Activated CD4-positive, alpha-beta T cell treated with anti-CD3 and anti-CD28 coated beads, Interleukin-2, Interleukin-4, amounts not matched to agents 100 ng/mL and 50 ng/mL, durations not matched to agents 16 hours and 8 hours (primary cell): ENCODE data around the gene SH2D1B.

ENCODE experiments used
- DNase-seq: peaks from one replicate; pipeline ENCODE4 v3.0.0-alpha.2; 2020; ENCODE audit warnings: low spot score

Gene SH2D1B

DNA sequence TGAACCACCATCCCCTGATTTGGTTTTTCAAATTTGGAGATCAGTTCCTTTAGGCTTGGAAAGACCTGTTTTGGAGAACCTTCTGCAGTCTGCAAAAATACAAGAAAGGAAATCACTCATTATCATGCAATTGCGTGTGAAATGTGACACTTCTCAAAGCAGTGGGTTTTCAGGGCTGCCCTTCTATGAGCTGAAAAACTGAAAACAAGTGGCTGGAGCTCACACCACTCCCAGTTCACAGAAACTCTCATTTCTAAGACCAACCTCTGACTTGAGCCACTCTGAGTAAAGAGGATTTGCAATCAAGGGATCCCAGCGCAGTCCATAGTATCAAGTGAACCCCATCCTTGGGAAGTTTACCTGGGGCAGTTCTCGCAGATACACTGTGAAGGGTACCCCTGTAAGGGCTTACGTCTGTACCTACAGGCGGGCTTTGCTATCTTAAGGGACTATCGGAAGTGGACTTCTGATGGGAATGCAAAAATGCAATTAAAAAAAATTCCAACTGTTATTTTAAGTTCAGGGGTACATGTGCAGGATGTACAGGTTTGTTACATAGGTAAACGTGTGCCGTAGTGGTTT, 12.8 kb downstream of the SH2D1B start:
- DNase-seq: no peak

DNA sequence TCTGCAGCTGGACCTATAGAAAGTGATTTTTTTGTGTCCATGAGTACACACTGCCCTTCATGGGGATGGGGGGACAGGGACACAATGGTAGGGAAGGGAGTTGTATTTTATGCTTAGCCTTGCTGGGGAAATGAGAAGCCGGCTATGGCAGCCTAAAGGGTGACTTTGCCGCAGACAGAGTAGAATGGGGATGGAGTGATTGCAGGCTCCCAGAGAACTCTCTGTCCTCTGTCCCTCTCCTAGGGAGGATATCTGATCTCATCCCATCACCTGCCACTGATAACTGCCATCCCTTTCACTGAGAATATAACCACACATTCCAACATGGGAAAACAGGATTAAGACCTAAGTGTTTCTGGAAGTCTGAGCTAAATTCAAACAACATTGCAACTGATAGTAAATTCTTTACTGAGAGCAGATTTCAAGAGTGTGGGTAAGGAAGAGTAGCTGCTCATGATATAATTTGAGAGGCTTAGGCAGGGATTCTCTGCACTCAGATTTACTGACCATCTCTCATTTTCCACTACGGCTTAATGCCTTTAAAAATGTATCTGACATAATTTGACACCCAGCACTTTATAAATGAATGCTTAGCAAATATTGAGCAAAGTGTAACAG, 13.9 kb downstream of the SH2D1B start:
- DNase-seq: no peak

DNA sequence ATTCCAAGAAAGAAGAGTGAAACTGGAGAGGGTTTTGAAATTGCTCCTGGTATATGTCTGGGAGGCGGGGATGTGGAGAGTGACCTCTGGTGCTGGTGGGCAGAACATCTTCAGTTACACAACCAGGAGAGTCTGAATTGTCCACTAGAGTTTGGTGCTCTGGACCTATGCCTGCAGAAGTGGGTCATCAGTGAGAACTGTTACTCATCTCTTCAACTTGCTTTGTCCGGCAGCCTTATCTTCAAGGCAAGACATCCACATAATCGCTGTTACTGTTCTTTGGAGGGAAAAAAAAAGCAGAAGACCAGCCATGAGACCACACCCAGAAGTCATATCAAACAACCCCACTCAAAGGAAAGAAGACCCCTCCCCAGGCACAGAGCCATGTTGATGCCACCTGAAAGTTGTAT, 14.9 kb downstream of the SH2D1B start:
- DNase-seq: no peak

DNA sequence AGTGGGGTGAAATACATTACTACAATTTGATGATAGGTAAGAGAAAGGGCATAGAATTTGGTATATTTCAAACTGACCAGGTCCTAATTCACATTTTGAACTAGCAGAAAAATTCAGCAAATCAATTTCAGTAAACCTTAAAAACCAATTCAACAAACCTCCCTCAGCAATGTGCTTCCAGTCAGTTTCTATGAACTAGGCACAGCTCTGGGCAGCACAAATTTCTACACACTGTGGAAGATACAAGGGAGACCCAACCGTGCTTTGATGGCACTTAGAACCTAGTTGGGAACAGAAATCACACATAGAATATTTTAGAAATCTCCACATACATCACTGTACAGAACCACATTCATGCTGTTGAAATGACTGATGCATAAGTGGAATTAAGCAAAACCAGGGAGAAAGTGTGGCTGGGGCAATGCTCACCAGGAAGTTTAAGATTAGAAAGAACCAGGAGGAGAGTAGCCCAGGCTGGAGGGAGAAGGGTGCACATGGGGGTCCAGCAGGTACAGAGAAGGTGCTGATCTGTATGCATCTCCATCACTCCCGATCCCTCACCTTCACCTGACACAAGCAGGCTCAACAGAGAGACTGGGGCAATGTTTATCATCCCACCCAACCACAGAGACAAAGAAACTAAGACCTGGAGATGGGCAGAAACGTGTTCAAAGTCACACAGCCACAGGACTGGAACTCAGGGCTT, 15.6 kb downstream of the SH2D1B start:
- no peak for DNase-seq

DNA sequence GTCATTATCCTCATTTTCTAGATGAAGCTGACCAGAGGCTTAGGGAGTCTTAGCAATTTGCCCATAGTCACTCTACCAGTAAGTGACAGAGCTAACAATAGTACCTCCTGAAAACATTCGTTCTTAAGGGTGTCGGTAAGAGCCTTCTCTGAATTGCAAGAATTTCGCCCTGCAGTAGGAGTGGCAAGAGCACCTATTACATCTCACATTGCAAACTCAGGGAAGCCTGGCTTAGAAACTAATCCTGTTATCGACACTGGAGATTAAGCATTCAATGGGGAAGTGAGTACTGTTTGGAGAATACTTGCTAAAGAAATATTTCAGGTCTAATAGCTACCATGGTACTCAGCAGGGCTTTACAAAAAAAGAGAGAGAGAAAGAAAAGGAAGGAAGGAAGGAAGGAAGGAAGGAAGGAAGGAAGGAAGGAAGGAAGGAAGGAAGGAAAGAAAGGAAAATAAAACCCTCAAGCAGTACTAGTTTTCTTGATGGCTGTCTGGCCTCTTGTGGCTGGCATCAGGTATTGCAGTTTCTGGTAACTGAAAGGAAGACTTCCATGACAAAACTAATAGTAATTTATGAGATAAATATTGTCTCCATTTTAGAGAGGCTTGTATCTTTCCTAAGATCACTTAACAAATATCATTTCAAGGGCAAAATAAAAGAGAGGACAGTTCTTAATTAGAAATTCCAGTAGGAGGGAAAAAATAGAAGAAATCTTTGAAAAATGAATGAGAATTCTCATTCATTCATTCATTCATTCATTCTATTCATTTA, 20.0 kb downstream of the SH2D1B start:
- DNase-seq: peak; percentile 19

DNA sequence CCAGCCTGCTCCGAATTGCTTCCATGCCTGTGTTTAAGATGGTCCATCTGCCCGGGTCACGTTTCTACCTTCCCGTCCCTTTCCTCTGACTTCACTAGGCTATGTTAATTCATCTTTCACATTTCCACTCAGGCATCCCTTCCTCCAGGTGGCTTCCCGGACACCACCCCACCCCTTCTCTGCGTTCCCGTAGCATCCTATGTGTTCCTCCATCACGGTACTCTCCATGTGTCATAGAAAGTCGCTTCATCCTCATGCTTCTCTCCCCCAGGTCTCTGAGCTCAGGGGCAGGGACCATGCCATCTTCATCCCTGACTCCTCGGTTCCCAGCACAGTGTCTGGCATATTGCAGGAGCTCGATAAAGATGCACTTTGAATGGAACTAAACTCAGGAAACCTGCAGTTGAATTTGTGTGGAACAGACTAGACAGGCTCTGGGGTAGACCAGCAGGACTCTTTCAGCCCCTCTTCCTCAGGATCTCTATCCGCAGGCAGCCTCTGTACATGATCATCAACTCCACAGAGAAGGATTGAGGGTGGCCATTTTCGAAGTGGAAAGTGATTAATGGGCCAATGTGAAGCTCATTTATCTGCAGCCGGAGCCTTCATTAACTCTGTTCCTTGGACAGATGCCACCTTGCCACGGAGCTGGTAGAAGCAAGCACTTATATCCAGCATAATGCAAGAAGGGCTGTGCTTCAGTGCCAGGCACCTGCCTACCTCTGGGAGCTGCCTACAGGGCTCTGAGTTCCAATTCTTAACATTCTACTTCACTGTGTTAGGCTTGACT, 21.3 kb downstream of the SH2D1B start:
- no peak for DNase-seq

DNA sequence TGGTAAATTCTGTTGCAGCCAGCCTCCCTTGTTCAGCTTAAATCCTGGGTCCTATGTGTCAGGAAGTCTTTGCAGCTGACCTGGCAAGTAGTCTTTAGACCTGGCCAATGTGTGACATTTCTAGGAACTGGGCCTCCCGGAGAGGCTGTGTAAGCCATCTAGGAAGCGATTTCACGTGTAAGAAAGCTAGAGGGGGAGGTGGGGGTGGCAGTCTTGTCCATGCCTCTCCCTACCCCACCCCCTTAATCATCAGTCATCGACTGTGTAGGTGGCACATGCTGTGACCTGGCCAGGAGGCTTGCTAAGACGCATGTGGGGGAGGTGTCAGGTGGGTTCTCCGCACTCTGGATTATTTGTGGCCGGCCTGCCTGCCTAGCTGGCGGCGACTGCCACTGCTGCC, 22.0 kb downstream of the SH2D1B start:
- no peak for DNase-seq

DNA sequence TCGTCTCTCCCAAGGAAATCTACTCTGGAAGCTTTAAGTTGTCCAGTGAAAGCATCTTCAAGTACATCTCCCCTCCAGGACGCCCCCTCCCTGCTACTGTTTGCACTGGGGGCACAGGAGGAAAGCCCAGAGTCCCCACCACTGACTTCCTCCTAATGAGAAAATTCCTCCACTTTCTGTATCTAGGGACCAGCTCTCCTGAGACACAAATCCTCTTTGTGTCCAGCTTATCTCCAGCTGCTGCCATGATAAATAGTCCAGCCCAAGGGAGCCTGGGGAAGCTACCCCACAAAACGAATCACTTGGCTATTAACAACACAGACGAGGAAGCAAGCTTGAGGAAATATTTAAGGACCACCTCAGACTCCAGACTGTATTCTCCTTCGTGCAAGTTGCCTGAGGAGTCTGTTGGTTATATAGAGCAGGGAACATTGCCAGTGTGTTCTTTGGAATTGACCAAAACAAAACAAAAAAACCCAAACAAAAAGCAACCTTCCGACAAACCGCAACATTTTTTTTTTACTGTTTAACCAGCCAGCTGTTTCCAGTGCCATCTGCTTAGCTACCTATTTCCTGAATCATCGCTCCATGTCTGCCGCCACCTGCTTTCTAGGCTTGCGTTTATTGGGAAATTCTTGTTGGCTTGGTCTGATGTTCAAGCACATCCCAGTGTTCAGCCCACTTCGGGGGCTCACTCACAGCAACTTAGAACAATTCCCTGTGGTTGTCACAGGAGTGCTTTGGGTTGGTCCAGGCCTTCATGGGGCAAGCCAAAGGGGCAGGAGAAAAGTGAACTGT, 22.7 kb downstream of the SH2D1B start:
- DNase-seq: no peak

DNA sequence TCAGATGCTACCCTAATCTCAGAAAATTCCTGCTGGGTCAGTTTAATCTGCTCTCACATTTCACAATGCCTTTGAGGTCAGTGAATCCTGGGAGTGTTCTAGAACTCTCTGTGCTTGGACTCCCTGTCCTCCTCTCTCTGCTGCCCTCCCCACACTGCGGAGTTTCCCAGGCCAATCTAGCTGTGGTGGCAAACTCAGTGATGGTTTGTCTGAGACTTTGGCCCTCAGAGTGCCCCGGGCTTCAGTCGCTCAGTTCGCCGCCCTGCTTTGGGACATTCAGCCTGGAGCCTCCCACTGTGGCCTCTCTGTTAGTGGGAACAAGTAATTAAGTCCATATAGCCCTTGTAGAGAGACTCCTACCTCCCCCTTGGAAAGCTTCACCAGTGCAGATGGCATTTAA, 23.3 kb downstream of the SH2D1B start:
- no peak for DNase-seq

DNA sequence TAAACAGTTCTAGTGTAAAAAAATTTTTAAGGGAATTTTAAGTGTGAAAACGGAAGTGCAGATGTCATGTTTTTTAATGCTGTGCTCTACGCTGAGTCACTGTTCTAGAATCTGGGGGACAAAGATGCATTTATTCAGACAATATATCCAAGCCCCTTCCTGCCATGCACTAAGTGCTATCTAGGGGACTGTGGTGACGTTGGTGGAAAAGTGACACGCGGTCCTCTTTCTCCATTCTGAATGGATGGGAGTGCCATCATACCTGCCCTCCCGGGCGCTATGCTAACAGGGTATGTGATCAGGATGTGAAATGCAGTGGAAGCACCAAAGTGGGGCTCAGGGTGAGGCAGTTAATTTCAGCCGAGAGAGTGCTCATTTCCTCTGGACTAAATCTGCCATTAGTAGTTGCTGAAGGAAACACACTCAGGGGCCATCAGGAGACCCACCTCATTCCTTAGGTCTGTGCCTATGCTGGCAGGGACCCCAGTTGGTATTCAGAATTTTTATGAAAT, 23.8 kb downstream of the SH2D1B start:
- DNase-seq: no peak

DNA sequence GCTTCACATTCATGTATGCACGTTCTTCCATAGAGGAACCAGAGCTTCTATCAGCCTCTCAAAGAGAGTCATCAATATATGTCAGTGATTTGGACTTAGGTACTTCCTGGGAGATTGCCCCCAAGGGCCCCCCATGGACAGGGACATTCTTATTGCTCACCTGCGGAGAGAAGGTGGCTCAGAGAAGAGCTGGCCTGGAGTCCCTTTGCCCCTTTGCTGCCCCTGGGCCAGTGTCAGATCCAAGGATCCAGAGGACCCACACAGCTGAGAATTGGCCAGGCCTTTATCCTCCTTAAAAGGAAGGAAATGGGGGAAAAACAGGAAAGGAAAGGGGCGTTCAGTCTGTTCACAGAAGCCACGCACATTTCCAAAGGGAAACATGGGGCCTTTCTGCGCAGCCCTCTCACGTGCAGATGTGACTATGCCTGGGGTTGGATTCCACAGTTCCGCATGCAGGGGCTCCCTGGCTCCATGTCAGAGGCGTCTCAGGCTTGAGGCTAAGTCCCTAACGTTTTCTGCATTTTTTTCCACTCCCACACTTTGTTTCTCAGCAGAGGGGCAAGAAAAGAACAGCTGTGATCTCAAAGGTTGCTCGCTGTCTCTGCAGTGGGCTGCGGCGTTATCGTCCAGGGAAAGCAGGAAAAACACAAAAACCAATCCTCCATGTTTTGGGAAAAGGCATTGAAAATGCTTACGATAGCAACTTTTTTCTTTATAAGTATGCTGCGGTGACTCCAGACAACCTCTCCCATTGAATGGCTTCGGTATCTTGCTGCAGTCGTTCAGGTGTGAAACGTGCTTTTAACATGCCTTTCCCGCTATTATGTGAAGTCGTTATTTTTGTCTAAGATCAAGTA, 24.5 kb downstream of the SH2D1B start:
- no peak for DNase-seq

DNA sequence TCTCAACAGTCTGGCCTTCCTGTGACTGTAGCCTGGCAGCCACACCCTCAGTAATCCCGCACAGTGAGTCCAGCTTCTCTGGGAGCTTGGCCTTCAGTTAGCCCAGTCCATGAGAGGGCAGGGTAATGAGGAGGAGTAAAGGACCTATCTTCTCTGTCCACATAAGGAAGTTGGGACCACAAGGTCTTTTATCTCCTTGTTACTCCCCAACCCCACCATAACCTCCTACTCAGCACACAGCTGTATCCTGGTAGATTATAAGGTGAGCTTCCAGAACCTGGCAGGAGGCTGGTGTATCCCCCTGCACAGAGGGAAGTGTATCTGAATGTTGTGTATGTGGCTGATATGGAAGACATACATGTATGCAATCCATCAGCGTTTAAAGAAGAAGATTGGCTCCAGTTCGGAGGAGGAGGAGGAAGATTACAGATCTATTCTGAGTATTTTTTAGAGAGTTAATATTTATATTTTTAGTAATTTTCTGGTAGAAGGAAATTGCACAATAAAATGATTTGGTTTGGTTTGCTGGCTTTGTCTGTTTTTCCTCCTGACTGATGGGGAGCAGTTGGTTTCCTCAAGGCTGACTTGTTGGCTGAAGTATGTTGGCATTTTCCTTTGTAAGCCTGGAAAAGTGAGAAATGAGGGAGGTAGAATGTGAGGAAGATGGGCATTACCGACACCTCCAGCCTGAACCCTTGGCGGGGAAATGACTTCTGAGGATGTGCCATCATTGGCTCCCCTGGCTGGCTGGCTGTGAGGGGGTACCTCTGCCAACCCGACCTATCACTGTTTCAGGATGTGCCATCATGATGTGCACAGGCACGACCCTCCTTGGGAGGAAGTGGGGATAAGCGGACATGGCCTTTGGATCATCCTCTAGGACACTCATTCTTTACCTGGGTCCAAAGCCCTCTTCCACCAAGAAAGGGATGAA, 25.4 kb downstream of the SH2D1B start:
- no peak for DNase-seq

DNA sequence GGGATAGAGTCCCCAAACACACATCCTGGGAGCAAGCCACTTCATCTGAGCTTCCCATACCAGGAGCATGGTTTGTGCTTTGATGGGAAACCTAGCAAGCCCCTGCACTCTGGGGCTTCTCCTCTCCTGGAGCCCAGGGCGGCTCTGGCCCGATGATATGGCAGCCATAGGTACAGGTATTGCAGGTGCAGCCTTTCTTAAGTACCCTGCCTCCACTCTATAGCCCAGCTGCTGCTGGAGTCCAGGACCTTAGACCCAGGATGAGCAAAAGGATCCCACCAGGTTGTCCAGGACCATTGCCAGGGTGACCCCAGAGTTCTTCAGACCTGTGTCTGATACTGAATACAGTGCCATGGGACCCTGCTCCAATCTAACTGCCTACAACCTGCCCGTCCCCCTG, 26.2 kb downstream of the SH2D1B start:
- no peak for DNase-seq

DNA sequence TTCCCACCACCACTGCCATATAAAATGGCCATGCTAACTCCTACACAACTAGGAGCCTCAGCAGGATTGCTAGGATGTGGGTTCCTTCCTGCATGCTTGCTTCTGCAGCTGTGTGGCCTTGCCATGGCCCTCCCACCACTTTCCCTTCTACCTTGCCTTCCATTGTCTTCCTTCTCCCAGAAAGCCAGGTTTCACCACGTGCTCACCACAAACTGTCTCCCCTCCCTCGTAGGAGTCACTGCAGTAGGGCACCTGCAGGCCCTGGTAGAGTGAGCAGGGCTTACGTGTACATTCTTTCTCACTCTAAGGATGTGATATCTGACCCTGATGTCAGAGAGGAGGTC, 26.7 kb downstream of the SH2D1B start:
- no peak for DNase-seq

DNA sequence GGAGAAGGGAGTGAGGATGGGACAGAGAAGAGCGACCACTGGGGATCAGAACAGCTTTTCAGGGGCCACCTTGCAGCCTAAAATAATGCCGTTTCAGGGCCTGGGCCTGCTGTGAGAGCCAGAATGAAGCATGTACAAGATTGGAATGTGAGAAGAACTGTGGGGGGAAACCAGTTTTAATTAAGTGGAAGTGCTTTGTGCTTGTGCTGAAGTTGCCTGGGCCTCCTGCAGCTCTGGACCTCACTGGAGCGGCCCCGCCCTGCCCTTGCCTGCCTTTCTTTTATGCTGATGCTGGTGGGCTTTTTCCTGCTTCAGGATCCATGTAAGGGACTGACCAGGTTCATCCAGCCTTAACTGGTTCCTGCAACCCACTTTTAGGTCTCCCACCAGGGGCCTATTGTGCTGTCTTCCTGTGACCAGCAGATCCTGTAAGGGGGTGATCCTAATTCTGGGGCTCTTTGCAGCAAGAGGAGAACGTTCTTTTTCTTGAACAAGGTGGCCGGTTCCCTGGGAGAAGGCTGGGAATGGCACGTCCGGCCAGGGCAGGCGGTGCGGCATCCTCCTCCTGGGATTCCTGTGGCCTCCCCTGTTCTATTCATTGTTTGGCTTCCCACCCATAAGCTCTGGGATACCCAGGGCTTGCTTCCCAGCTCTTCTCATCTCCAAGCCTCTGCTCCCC, 27.2 kb downstream of the SH2D1B start:
- no peak for DNase-seq

DNA sequence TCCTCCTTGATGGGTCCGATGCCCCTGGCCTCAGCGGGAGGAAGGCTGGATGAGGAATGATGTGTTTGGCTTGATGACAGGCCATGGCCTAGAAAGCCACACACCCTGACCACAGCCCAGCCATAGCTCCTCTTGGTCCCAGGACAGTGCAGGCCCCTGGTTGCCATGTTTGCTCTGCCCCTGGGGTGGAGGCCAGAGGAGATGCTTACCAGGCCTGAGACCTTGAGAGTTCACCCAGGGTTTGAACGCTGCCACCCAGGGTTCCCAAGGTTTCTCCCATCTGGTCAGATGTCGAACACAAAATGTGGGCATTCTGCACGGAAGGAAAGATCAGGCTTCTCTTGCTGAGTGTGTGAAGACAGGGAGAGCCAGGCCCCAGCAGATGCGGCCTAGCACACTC, 27.8 kb downstream of the SH2D1B start:
- DNase-seq: no peak

DNA sequence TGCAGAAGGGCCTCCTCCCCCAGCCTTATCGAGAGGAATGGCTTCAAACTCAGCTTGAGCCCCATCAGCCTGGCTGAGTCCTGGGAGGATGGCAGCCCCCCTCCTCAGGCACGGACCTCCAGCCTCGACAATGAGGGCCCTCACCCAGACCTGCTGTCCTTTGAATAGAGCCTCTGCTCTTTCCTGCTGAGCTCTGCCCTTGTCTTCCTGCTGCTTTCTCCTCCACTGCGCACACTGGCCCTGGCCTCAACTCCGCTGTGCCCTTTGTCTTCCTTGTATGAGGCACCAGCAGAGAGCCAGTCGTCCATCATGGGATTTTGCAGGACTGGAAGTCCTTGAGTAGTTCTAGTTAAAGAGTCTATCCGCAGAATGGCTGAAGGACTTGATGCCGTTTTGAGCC, 28.4 kb downstream of the SH2D1B start:
- no peak for DNase-seq

DNA sequence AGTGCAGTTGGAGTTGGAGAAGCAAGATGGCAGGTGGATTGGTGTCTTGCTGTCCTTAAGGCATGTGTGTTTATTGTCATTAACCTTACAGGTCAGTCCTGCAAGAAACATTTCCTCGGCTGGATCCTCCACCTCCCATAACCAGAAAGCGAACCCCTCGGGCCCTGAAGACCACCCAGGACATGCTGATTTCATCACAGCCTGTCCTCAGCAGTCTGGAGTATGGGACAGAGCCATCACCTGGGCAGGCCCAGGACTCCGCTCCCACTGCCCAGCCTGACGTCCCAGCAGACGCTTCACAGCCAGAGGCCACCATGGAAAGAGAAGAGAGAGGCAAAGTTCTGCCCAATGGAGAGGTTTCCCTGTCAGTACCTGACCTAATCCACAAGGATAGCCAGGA, 28.8 kb downstream of the SH2D1B start:
- DNase-seq: no peak
